Measurements from ENCODE around the gene LCP2. TPM values are rescaled to one million over a fixed set of nuclear protein-coding genes. Genes with fewer than 3 reads are reported as not detected.
A peak's percentile ranks its signal among the peaks of the same experiment; 100 is the strongest.

LCP2 gene
- total RNA-seq, 1 donor from 2014 or later, result not detected

- peaks cover 4% of the 10 kb centered on the region for H3K27me3 Mint-ChIP-seq (ENCODE audit: insufficient read depth, low read depth)
- no peaks in the 10 kb centered on the region for H3K79me2 ChIP-seq (ENCODE audit: low read depth)
- no peaks in the 10 kb centered on the region for H3F3A ChIP-seq (ENCODE audit: low read depth)
- no peak overlapping the region for H3K4me2 ChIP-seq
- H3K27me3 ChIP-seq, result no peaks in the 10 kb centered on the region
- H3K9me3 ChIP-seq (ENCODE audit: low read depth), result no peaks in the 10 kb centered on the region
- no peak overlapping the region for H3K9ac ChIP-seq
- H2AFZ ChIP-seq (replicated peaks), result no peak overlapping the region
- no peak overlapping the region for H3K27ac ChIP-seq
- no peaks in the 10 kb centered on the region for H3K36me3 Mint-ChIP-seq
- DNase-seq (ENCODE audit: low spot score), result peak; percentile 36
- no peaks in the 10 kb centered on the region for H3K36me3 ChIP-seq
- H3K4me1 ChIP-seq, result peaks cover 11% of the 10 kb centered on the region
- no peak overlapping the region for H3K4me3 ChIP-seq
- no peaks in the 10 kb centered on the region for H4K20me1 ChIP-seq (ENCODE audit: low read depth)
- no peaks in the 10 kb centered on the region for H3K9me3 Mint-ChIP-seq
- peak overlapping the region; percentile 81 for H3K27ac Mint-ChIP-seq
- peak overlapping the region; percentile 8 for H3K4me3 Mint-ChIP-seq
- peaks cover 14% of the 10 kb centered on the region for H3K4me1 Mint-ChIP-seq
- TF ChIP-seq EZH2phosphoT487 (IDR thresholded peaks at IDR 0.05) (no peak), EZH2 (IDR thresholded peaks at IDR 0.05) (no peak), CTCF (IDR thresholded peaks at IDR 0.05) (no peak)
Measured at GRCh38 chr5:170315154-170315553, 17.6 kb upstream of the LCP2 start.

GRCh38 chr5:170314541-170315095, 17.0 kb upstream of the LCP2 start:
- H3K27ac Mint-ChIP-seq, result no peak overlapping the region
- H3K4me1 Mint-ChIP-seq, result peaks cover 14% of the 10 kb centered on the region
- H3K9me3 Mint-ChIP-seq, result no peaks in the 10 kb centered on the region
- H3K4me3 ChIP-seq, result no peak overlapping the region
- TF ChIP-seq EZH2phosphoT487 (IDR thresholded peaks at IDR 0.05) (no peak), CTCF (IDR thresholded peaks at IDR 0.05) (no peak), EZH2 (IDR thresholded peaks at IDR 0.05) (no peak)
- H3K27ac ChIP-seq, result no peak overlapping the region
- no peaks in the 10 kb centered on the region for H4K20me1 ChIP-seq (ENCODE audit: low read depth)
- H3K27me3 ChIP-seq, result no peaks in the 10 kb centered on the region
- H3K36me3 Mint-ChIP-seq, result no peaks in the 10 kb centered on the region
- H3K79me2 ChIP-seq (ENCODE audit: low read depth), result no peaks in the 10 kb centered on the region
- no peak overlapping the region for H3K9ac ChIP-seq
- peaks cover 11% of the 10 kb centered on the region for H3K4me1 ChIP-seq
- no peaks in the 10 kb centered on the region for H3F3A ChIP-seq (ENCODE audit: low read depth)
- peak overlapping the region; percentile 9 for H2AFZ ChIP-seq (replicated peaks)
- DNase-seq (ENCODE audit: low spot score), result no peak
- H3K27me3 Mint-ChIP-seq (ENCODE audit: insufficient read depth, low read depth), result peaks cover 7% of the 10 kb centered on the region
- no peak overlapping the region for H3K4me3 Mint-ChIP-seq
- no peak overlapping the region for H3K4me2 ChIP-seq
- H3K36me3 ChIP-seq, result no peaks in the 10 kb centered on the region
- H3K9me3 ChIP-seq (ENCODE audit: low read depth), result no peaks in the 10 kb centered on the region

GRCh38 chr5:170313816-170314215, 16.2 kb upstream of the LCP2 start:
- Histone ChIP-seq H3K4me1 (peaks cover 13% of the 10 kb centered on the region), H2AFZ (replicated peaks) (no peak overlapping the region), H3K9ac (no peak overlapping the region), H3K36me3 (no peaks in the 10 kb centered on the region), H3K79me2 (ENCODE audit: low read depth) (no peaks in the 10 kb centered on the region), H4K20me1 (ENCODE audit: low read depth) (no peaks in the 10 kb centered on the region), H3F3A (ENCODE audit: low read depth) (peaks cover under 1% of the 10 kb centered on the region), H3K4me3 (no peak overlapping the region), H3K27me3 (no peaks in the 10 kb centered on the region), H3K9me3 (ENCODE audit: low read depth) (no peaks in the 10 kb centered on the region), H3K27ac (no peak overlapping the region), H3K4me2 (no peak overlapping the region)
- no peak for DNase-seq (ENCODE audit: low spot score)
- no peak overlapping the region for H3K4me3 Mint-ChIP-seq
- no peak overlapping the region for H3K27ac Mint-ChIP-seq
- no peaks in the 10 kb centered on the region for H3K36me3 Mint-ChIP-seq
- TF ChIP-seq EZH2phosphoT487 (IDR thresholded peaks at IDR 0.05) (no peak), CTCF (IDR thresholded peaks at IDR 0.05) (no peak), EZH2 (IDR thresholded peaks at IDR 0.05) (no peak)
- H3K27me3 Mint-ChIP-seq (ENCODE audit: insufficient read depth, low read depth), result peaks cover 8% of the 10 kb centered on the region
- no peaks in the 10 kb centered on the region for H3K9me3 Mint-ChIP-seq
- peaks cover 11% of the 10 kb centered on the region for H3K4me1 Mint-ChIP-seq
